ENCODE measurements around the gene SLC9C1. TPM values are rescaled to one million over a fixed set of nuclear protein-coding genes. Genes with fewer than 3 reads are reported as not detected.

SLC9C1 gene
- total RNA-seq, 1 experiment from 2014 or later: 0.50 TPM

GRCh38 chr3:112171144-112171543, 122.9 kb downstream of the SLC9C1 start:
- no peak overlapping the region for H3K14ac ChIP-seq (ENCODE audit: insufficient read depth, low read length)
- H3K4me1 ChIP-seq (ENCODE audit: insufficient read depth, low read length): no peaks in the 10 kb centered on the region
- H4K8ac ChIP-seq (replicated peaks; ENCODE audit: insufficient read length, low read depth, low read length): no peak overlapping the region
- no peak overlapping the region for H4K5ac ChIP-seq (ENCODE audit: insufficient read length, low read depth, low read length)
- H2BK15ac ChIP-seq (ENCODE audit: low read depth, low read length): no peak overlapping the region
- no peak for DNase-seq
- H3K27me3 ChIP-seq (ENCODE audit: insufficient read depth, low read length): no peaks in the 10 kb centered on the region
- H3K9ac ChIP-seq (ENCODE audit: extremely low read depth, insufficient read length, low read length): no peak overlapping the region
- no peak overlapping the region for H3K4ac ChIP-seq (ENCODE audit: low read depth, low read length)
- no peak overlapping the region for H2BK20ac ChIP-seq (ENCODE audit: low read depth, low read length, poor library complexity, severe bottlenecking)
- no peak for TF ChIP-seq CTCF (conservative IDR thresholded peaks at IDR 0.05)
- H2BK12ac ChIP-seq (ENCODE audit: insufficient read length, low read depth, low read length): no peak overlapping the region
- no peak overlapping the region for H2BK5ac ChIP-seq (ENCODE audit: insufficient read length, low read length)
- WGBS (ENCODE audit: extremely low coverage, insufficient read length, low lambda C conversion rate): no CpG with 5 or more reads among the region's 3 CpGs
- no peak overlapping the region for H3K56ac ChIP-seq (ENCODE audit: insufficient read length, low read depth, low read length)
- no peaks in the 10 kb centered on the region for H3K79me2 ChIP-seq (ENCODE audit: insufficient read depth, low read length)
- H3K9me3 Mint-ChIP-seq: peaks cover 3% of the 10 kb centered on the region in 2 experiments
- no peak overlapping the region for H3K4me2 ChIP-seq (ENCODE audit: insufficient read depth, insufficient read length, low read length)
- H3K79me1 ChIP-seq (ENCODE audit: insufficient read depth, low read depth, low read length, poor library complexity, severe bottlenecking): no peaks in the 10 kb centered on the region
- no peak overlapping the region for H4K91ac ChIP-seq (ENCODE audit: insufficient read length, low read depth, low read length)
- H3T11ph ChIP-seq (ENCODE audit: low read length): no peak overlapping the region
- H2AFZ ChIP-seq (ENCODE audit: low read length): no peak overlapping the region
- H3K9me3 ChIP-seq (ENCODE audit: control insufficient read depth, low read depth, low read length): no peaks in the 10 kb centered on the region
- H3K27ac ChIP-seq (ENCODE audit: insufficient read length, low read depth, low read length): no peak overlapping the region
- H3K18ac ChIP-seq (ENCODE audit: insufficient read length, low read depth, low read length): no peak overlapping the region
- H2BK120ac ChIP-seq (ENCODE audit: low read depth, low read length, poor library complexity, severe bottlenecking): no peak overlapping the region
- no peaks in the 10 kb centered on the region for H3K23me2 ChIP-seq (ENCODE audit: insufficient read length, low read depth, low read length, poor library complexity, severe bottlenecking)
- no peak overlapping the region for H2AK5ac ChIP-seq (ENCODE audit: insufficient read length, low read length)
- H4K20me1 ChIP-seq (ENCODE audit: control insufficient read depth, insufficient read depth, insufficient read length): no peaks in the 10 kb centered on the region
- peaks cover 2% of the 10 kb centered on the region for H3K27me3 Mint-ChIP-seq (ENCODE audit: low read depth)
- H3K4me1 Mint-ChIP-seq: peaks cover 0 to 3% of the 10 kb centered on the region in 2 experiments; a peak in 3 of 4 replicates
- no peak overlapping the region for H3K4me3 Mint-ChIP-seq
- H3K27ac Mint-ChIP-seq: no peak overlapping the region
- no peak overlapping the region for H3K23ac ChIP-seq (ENCODE audit: insufficient read length, low read depth, low read length)
- H3K36me3 Mint-ChIP-seq (ENCODE audit: insufficient read depth in 1 of 3, low read depth in 3 of 3): peaks cover 2 to 3% (median 2%) of the 10 kb centered on the region in 3 experiments
